OCI-LY1 (cell line): Measurements from ENCODE around the gene PDK3.

ENCODE experiments used
- H2AFZ ChIP-seq: fragments of 200-600 bp; sonication (generic), shearing (Covaris generic); 2 replicates; pipeline ENCODE4 v1.6.0; 2014; ENCODE audit warnings: antibody characterized with exemption, mild to moderate bottlenecking, low read length
- H3F3A ChIP-seq: fragments of 200-600 bp; sonication (generic), shearing (Covaris generic); 2 replicates; pipeline ENCODE4 v1.6.0; 2014; ENCODE audit warnings: mild to moderate bottlenecking, antibody characterized with exemption, low read length, moderate library complexity; ENCODE audit not compliant: insufficient read depth
- H3K27ac ChIP-seq: fragments of 200-600 bp; sonication (generic); 2 replicates; pipeline ENCODE4 v1.5.1; 2014; ENCODE audit warnings: low read length, mixed run types, mild to moderate bottlenecking, low read depth; ENCODE audit not compliant: poor library complexity, severe bottlenecking
- H3K27me3 ChIP-seq: fragments of 200-600 bp; sonication (generic); 2 replicates; pipeline ENCODE4 v1.6.0; 2014; ENCODE audit warnings: antibody characterized with exemption, mild to moderate bottlenecking, low read length, moderate library complexity; ENCODE audit not compliant: insufficient read depth
- H3K36me3 ChIP-seq: fragments of 200-600 bp; sonication (generic); 2 replicates; pipeline ENCODE4 v1.6.1; 2014; ENCODE audit warnings: mild to moderate bottlenecking, antibody characterized with exemption, low read length, moderate library complexity, mixed read lengths; ENCODE audit not compliant: insufficient read depth
- H3K4me1 ChIP-seq: fragments of 200-600 bp; sonication (generic); 2 replicates; pipeline ENCODE4 v1.5.1; 2014; ENCODE audit warnings: mild to moderate bottlenecking, low read length, moderate library complexity; ENCODE audit not compliant: insufficient read depth, severe bottlenecking
- H3K4me2 ChIP-seq: fragments of 200-600 bp; sonication (generic), shearing (Covaris generic); 2 replicates; pipeline ENCODE4 v1.6.1; 2014; ENCODE audit warnings: low read length
- H3K4me3 ChIP-seq: fragments of 200-600 bp; sonication (generic); 2 replicates; pipeline ENCODE4 v1.5.1; 2014; ENCODE audit warnings: low read length, low read depth, mild to moderate bottlenecking, mixed read lengths; ENCODE audit not compliant: poor library complexity, severe bottlenecking
- H3K79me2 ChIP-seq: fragments of 200-600 bp; shearing (Covaris generic); 2 replicates; pipeline ENCODE4 v1.6.1; 2016; ENCODE audit warnings: mixed run types, low read length, mixed read lengths; ENCODE audit not compliant: insufficient read depth
- H3K9ac ChIP-seq: fragments of 200-600 bp; sonication (generic), shearing (Covaris generic); 2 replicates; pipeline ENCODE4 v1.6.1; 2014; ENCODE audit warnings: mild to moderate bottlenecking, low read length, mixed read lengths
- H3K9me2 ChIP-seq: fragments of 200-600 bp; sonication (generic), shearing (Covaris generic); 2 replicates; pipeline ENCODE4 v1.6.1; 2014; ENCODE audit warnings: low read depth, mild to moderate bottlenecking, low read length, mixed read lengths
- H3K9me3 ChIP-seq: fragments of 200-600 bp; shearing (Covaris generic); 2 replicates; pipeline ENCODE4 v1.6.1; 2014; ENCODE audit warnings: low read length, mixed read lengths
- H4K20me1 ChIP-seq: fragments of 200-600 bp; sonication (generic), shearing (Covaris generic); 2 replicates; pipeline ENCODE4 v1.6.0; 2016; ENCODE audit warnings: mild to moderate bottlenecking, low read length; ENCODE audit not compliant: insufficient read depth
- CTCF ChIP-seq: fragments of 200-600 bp; sonication (generic), shearing (Covaris generic); IDR thresholded peaks from 2 replicates; pipeline ENCODE4 v1.5.1; 2017; ENCODE audit warnings: mild to moderate bottlenecking, antibody characterized with exemption, low read length, moderate library complexity, mixed read lengths
- EZH2 ChIP-seq: fragments of 200-600 bp; sonication (generic), shearing (Covaris generic); IDR thresholded peaks from 2 replicates; pipeline ENCODE4 v1.8.0; 2017; ENCODE audit warnings: borderline replicate concordance, mixed run types, mild to moderate bottlenecking, antibody characterized with exemption, low read length, moderate library complexity, mixed read lengths

Gene PDK3

GRCh38 chrX:24495700-24496099 lies 30.6 kb downstream of the PDK3 start:
- no peak overlapping the region for H3K4me2 ChIP-seq
- H3K9me3 ChIP-seq = no peaks in the 10 kb centered on the region
- no peak for TF ChIP-seq EZH2
- no peak for TF ChIP-seq CTCF
- H4K20me1 ChIP-seq = no peaks in the 10 kb centered on the region
- H3K79me2 ChIP-seq = no peaks in the 10 kb centered on the region
- H3K4me3 ChIP-seq = no peak overlapping the region
- H3K9ac ChIP-seq = no peak overlapping the region
- H3F3A ChIP-seq = no peaks in the 10 kb centered on the region
- H3K36me3 ChIP-seq = peaks cover 12% of the 10 kb centered on the region; the same call in 1 of the 2 replicates
- no peak overlapping the region for H3K27ac ChIP-seq
- no peak overlapping the region for H2AFZ ChIP-seq
- H3K9me2 ChIP-seq = no peaks in the 10 kb centered on the region
- peaks cover 7% of the 10 kb centered on the region for H3K4me1 ChIP-seq
- no peaks in the 10 kb centered on the region for H3K27me3 ChIP-seq

DNA sequence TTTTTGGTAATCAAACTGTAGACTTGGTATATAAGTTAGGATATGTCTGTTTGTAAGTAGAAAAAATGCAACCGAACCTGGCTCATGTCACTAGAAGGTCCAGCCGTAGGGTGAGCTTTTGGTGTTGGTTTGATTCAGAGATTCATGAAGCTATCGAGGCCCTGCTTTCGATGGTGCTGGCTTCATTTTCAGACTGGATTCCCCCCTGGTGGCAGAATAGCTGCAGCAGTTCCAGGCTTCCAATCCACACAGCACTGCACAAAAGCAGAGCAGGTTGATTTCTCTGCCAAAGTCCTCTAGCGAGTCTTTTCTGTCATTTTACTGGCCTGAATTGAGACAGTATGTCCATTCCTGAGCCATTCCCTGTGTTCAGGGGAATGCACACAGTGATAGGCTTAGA lies 33.1 kb downstream of the PDK3 start:
- Histone ChIP-seq H2AFZ (no peak overlapping the region), H3K79me2 (no peaks in the 10 kb centered on the region), H3K27ac (no peak overlapping the region), H3K4me3 (no peak overlapping the region), H3K9me2 (no peaks in the 10 kb centered on the region), H3K9me3 (no peaks in the 10 kb centered on the region), H4K20me1 (no peaks in the 10 kb centered on the region), H3K9ac (no peak overlapping the region), H3K4me2 (no peak overlapping the region), H3K36me3 (peaks cover 12% of the 10 kb centered on the region; the same call in 1 of the 2 replicates), H3F3A (no peaks in the 10 kb centered on the region), H3K27me3 (no peaks in the 10 kb centered on the region), H3K4me1 (peaks cover 7% of the 10 kb centered on the region)
- peak; percentile 43; the same call in 1 of the 2 replicates for TF ChIP-seq CTCF
- TF ChIP-seq EZH2 = no peak

DNA sequence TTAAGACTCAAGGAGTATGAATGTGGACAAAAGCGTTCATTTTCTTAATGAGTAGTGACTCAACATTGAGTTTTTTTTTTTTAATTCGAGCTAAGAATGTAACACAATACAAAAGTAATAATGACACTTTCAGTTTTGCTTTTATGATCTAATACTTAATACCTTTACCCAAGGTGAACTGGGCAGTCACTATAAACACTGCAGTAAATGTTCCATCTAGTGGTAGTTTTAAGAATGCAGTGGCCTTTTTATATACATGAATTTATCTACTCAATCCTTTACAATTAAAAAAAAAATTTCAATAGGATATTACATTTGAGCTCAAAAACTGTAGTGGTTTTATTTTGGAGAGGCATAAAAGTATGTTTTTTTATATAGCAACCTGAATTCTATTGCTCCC lies 33.9 kb downstream of the PDK3 start:
- H3K9ac ChIP-seq = no peak overlapping the region
- peaks cover under 1% of the 10 kb centered on the region for H3K4me1 ChIP-seq
- no peak overlapping the region for H3K27ac ChIP-seq
- H3K27me3 ChIP-seq = no peaks in the 10 kb centered on the region
- H3K9me2 ChIP-seq = no peaks in the 10 kb centered on the region
- H3K79me2 ChIP-seq = no peaks in the 10 kb centered on the region
- H4K20me1 ChIP-seq = no peaks in the 10 kb centered on the region
- no peaks in the 10 kb centered on the region for H3K9me3 ChIP-seq
- H2AFZ ChIP-seq = no peak overlapping the region
- H3K36me3 ChIP-seq = peaks cover 12% of the 10 kb centered on the region; the same call in 1 of the 2 replicates
- H3F3A ChIP-seq = no peaks in the 10 kb centered on the region
- no peak for TF ChIP-seq EZH2
- TF ChIP-seq CTCF = peak; percentile 37; the same call in 1 of the 2 replicates
- H3K4me2 ChIP-seq = no peak overlapping the region
- H3K4me3 ChIP-seq = no peak overlapping the region
